Measurements from ENCODE around the gene GASK1A. TPM values are rescaled to one million over a fixed set of nuclear protein-coding genes. Genes with fewer than 3 reads are reported as not detected.

The GASK1A gene
- total RNA-seq, 1 experiment from 2014 or later: not detected

GRCh38 chr3:42996021-42996420, 16.9 kb downstream of the GASK1A start:
- Histone ChIP-seq H3K79me2 (ENCODE audit: low read depth) (no peaks in the 10 kb centered on the region), H3K36me3 (ENCODE audit: low read depth) (no peaks in the 10 kb centered on the region), H3K4me1 (replicated peaks; ENCODE audit: insufficient read depth) (no peaks in the 10 kb centered on the region), H3F3A (ENCODE audit: insufficient read depth, low read depth) (no peaks in the 10 kb centered on the region), H3K9me3 (ENCODE audit: insufficient read depth, low read depth) (no peaks in the 10 kb centered on the region), H3K27me3 (ENCODE audit: insufficient read depth, low read depth) (no peaks in the 10 kb centered on the region), H3K4me2 (no peak overlapping the region), H2AFZ (no peak overlapping the region), H3K4me3 (no peak overlapping the region), H3K27ac (no peak overlapping the region), H4K20me1 (ENCODE audit: insufficient read depth) (no peaks in the 10 kb centered on the region), H3K9me2 (ENCODE audit: insufficient read depth) (no peaks in the 10 kb centered on the region)
- no TSS peak for BruUV-seq (replicated peaks)
- CTCF ChIA-PET: no interaction called here
- intact Hi-C loops (cut with micrococcal nuclease; ENCODE audit: unreplicated experiment): no loop called here
- DNase-seq: no peak
- POLR2A ChIA-PET (ENCODE audit: unreplicated experiment): no interaction called here
- no peak for TF ChIP-seq CTCF (conservative IDR thresholded peaks at IDR 0.05)
- no peak for TF ChIP-seq EZH2 (IDR thresholded peaks at IDR 0.05; ENCODE audit: low read depth)

- H3K9me2 ChIP-seq (ENCODE audit: insufficient read depth): no peaks in the 10 kb centered on the region
- H3K36me3 ChIP-seq (ENCODE audit: low read depth): no peaks in the 10 kb centered on the region
- no peaks in the 10 kb centered on the region for H3F3A ChIP-seq (ENCODE audit: insufficient read depth, low read depth)
- H3K79me2 ChIP-seq (ENCODE audit: low read depth): no peaks in the 10 kb centered on the region
- H3K4me2 ChIP-seq: no peak overlapping the region
- intact Hi-C loops (cut with micrococcal nuclease; ENCODE audit: unreplicated experiment): no loop called here
- BruUV-seq (replicated peaks): no TSS peak
- no peak overlapping the region for H3K27ac ChIP-seq
- TF ChIP-seq EZH2 (IDR thresholded peaks at IDR 0.05; ENCODE audit: low read depth) (no peak), CTCF (conservative IDR thresholded peaks at IDR 0.05) (no peak)
- no peaks in the 10 kb centered on the region for H3K4me1 ChIP-seq (replicated peaks; ENCODE audit: insufficient read depth)
- no peaks in the 10 kb centered on the region for H3K9me3 ChIP-seq (ENCODE audit: insufficient read depth, low read depth)
- CTCF ChIA-PET: interaction anchor here (0.6 kb wide), 1 partner anchor 339 kb away, joined by 5 read pairs; no protein-coding TSS in a partner anchor
- no peaks in the 10 kb centered on the region for H3K27me3 ChIP-seq (ENCODE audit: insufficient read depth, low read depth)
- POLR2A ChIA-PET (ENCODE audit: unreplicated experiment): no interaction called here
- no peaks in the 10 kb centered on the region for H4K20me1 ChIP-seq (ENCODE audit: insufficient read depth)
- H2AFZ ChIP-seq: no peak overlapping the region
- H3K4me3 ChIP-seq: no peak overlapping the region
- DNase-seq: no peak
Observed at GRCh38 chr3:42996633-42997075, 17.5 kb downstream of the GASK1A start.

GRCh38 chr3:42999212-42999611, 20.1 kb downstream of the GASK1A start:
- Histone ChIP-seq H3F3A (ENCODE audit: insufficient read depth, low read depth) (no peaks in the 10 kb centered on the region), H3K9me2 (ENCODE audit: insufficient read depth) (no peaks in the 10 kb centered on the region), H4K20me1 (ENCODE audit: insufficient read depth) (no peaks in the 10 kb centered on the region), H2AFZ (no peak overlapping the region), H3K36me3 (ENCODE audit: low read depth) (no peaks in the 10 kb centered on the region), H3K4me3 (no peak overlapping the region), H3K27ac (no peak overlapping the region), H3K79me2 (ENCODE audit: low read depth) (no peaks in the 10 kb centered on the region), H3K9me3 (ENCODE audit: insufficient read depth, low read depth) (no peaks in the 10 kb centered on the region), H3K4me2 (no peak overlapping the region), H3K27me3 (ENCODE audit: insufficient read depth, low read depth) (no peaks in the 10 kb centered on the region), H3K4me1 (replicated peaks; ENCODE audit: insufficient read depth) (peaks cover 4% of the 10 kb centered on the region; the same call in 1 of the 2 replicates)
- CTCF ChIA-PET: no interaction called here
- POLR2A ChIA-PET (ENCODE audit: unreplicated experiment): no interaction called here
- DNase-seq: no peak
- no peak for TF ChIP-seq CTCF (conservative IDR thresholded peaks at IDR 0.05)
- no TSS peak for BruUV-seq (replicated peaks)
- intact Hi-C loops (cut with micrococcal nuclease; ENCODE audit: unreplicated experiment): no loop called here

All from PC-9 (cell line).